Prostate gland (tissue), 2 donors: ENCODE results near the gene ISG15.

Source experiments
- POLR2A ChIP-seq: fragments of 450-650 bp; IDR thresholded peaks from one replicate; pipeline ENCODE4 v1.6.1; 2016; ENCODE audit warnings: antibody characterized with exemption, mild to moderate bottlenecking
- POLR2AphosphoS5 ChIP-seq: sonication (generic); formaldehyde crosslinking; IDR thresholded peaks from one replicate; pipeline ENCODE4 v1.6.1; 2017; ENCODE audit warnings: antibody characterized with exemption
- TF ChIP-seq, protein P1 (sequence below), 4 experiments: fragments of 200-600 bp in 2 of 4; fragments of 450-650 bp in 2 of 4; sonication (generic) in 2 of 4; IDR thresholded peaks; 1 replicate in 3 of 4; 2 replicates in 1 of 4; pipeline ENCODE4 v1.5.1; 2016 to 2019; ENCODE audit warnings: antibody characterized with exemption in 4 of 4, mild to moderate bottlenecking in 2 of 4, moderate library complexity in 2 of 4

DNA sequence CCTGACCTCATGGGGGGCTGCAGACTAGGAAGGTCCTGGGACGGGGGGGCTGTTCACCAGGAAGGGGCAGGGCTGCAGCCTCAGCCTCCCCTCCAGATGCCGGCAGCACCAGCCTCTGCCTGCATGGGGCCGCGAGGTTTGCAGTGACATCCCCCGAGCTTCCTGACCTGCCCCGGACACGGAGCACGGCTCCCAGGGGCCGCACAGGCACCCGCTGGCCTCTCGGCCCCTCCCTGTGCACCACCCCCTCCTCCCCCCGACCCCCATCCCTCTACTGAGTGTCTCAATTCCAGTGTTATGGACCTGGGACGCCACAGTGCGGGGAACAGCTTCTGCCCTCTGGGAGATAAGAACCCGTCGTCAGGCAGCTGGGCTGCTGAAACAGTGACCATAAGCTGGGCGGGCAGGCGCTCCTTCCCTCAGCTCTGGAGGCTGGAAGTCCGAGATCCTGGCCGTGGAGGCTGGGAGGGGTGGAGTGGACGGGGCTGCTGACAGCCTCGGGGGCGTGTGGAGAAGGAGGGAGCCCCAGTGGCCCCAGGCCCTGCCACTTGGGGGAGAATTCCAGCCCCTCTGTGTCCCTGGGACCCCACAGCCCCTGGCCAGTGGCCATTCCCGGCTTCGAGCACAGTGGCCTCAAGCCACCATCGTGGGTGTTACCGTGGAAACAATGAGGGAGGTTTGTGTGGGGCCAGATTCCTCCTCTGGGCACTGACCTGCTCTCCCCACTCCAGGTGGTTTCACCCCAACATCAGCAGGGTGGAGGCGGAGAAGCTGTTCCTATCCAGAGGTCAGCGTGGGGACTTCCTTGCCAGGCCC is 49.3 kb downstream of the ISG15 start:
- TF ChIP-seq, protein P1, sequence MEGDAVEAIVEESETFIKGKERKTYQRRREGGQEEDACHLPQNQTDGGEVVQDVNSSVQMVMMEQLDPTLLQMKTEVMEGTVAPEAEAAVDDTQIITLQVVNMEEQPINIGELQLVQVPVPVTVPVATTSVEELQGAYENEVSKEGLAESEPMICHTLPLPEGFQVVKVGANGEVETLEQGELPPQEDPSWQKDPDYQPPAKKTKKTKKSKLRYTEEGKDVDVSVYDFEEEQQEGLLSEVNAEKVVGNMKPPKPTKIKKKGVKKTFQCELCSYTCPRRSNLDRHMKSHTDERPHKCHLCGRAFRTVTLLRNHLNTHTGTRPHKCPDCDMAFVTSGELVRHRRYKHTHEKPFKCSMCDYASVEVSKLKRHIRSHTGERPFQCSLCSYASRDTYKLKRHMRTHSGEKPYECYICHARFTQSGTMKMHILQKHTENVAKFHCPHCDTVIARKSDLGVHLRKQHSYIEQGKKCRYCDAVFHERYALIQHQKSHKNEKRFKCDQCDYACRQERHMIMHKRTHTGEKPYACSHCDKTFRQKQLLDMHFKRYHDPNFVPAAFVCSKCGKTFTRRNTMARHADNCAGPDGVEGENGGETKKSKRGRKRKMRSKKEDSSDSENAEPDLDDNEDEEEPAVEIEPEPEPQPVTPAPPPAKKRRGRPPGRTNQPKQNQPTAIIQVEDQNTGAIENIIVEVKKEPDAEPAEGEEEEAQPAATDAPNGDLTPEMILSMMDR (IDR thresholded peaks at IDR 0.05) = no peak
- no peak for TF ChIP-seq POLR2AphosphoS5
- no peak for TF ChIP-seq POLR2A
